KMS-11 (cell line): ENCODE results near the gene ALDH4A1.
A peak's percentile ranks its signal among the peaks of the same experiment; 100 is the strongest.

Source experiments
- H2AFZ ChIP-seq: fragments of 200-600 bp; sonication (generic); 2 replicates; pipeline ENCODE4 v1.6.1; 2016; ENCODE audit warnings: antibody characterized with exemption, mixed run types, low read depth
- H3K27ac ChIP-seq: fragments of 200-600 bp; sonication (generic); 2 replicates; pipeline ENCODE4 v1.6.1; 2016; ENCODE audit warnings: mild to moderate bottlenecking, mixed run types
- H3K27me3 ChIP-seq: fragments of 200-600 bp; sonication (generic); 2 replicates; pipeline ENCODE4 v1.6.1; 2017; ENCODE audit warnings: mild to moderate bottlenecking, low read depth, mixed run types, moderate library complexity; ENCODE audit not compliant: insufficient read depth
- H3K36me3 ChIP-seq: fragments of 200-600 bp; sonication (generic); 2 replicates; pipeline ENCODE4 v1.6.1; 2017; ENCODE audit warnings: mild to moderate bottlenecking, mixed run types; ENCODE audit not compliant: insufficient read depth
- H3K4me1 ChIP-seq: fragments of 200-600 bp; sonication (generic); 2 replicates; pipeline ENCODE4 v1.6.1; 2016; ENCODE audit warnings: mild to moderate bottlenecking, low read depth, mixed run types; ENCODE audit not compliant: poor library complexity, severe bottlenecking
- H3K4me2 ChIP-seq: fragments of 200-600 bp; sonication (generic); 2 replicates; pipeline ENCODE4 v1.7.0; 2016; ENCODE audit warnings: mild to moderate bottlenecking, mixed run types
- H3K4me3 ChIP-seq: fragments of 200-600 bp; sonication (generic); IDR thresholded peaks from 2 replicates; pipeline ENCODE4 v1.6.1; 2017; ENCODE audit warnings: low read depth, low read length, mixed read lengths; ENCODE audit not compliant: insufficient read depth
- H3K79me2 ChIP-seq: fragments of 200-600 bp; sonication (generic); 2 replicates; pipeline ENCODE4 v1.6.1; 2016; ENCODE audit warnings: low read depth, mixed run types; ENCODE audit not compliant: insufficient read depth
- H3K9ac ChIP-seq: fragments of 200-600 bp; sonication (generic); 2 replicates; pipeline ENCODE4 v1.6.1; 2016; ENCODE audit warnings: mild to moderate bottlenecking, mixed run types
- H4K20me1 ChIP-seq: fragments of 200-600 bp; sonication (generic); 2 replicates; pipeline ENCODE4 v1.6.1; 2016; ENCODE audit warnings: mild to moderate bottlenecking, mixed run types; ENCODE audit not compliant: insufficient read depth
- CTCF ChIP-seq: fragments of 200-600 bp; sonication (generic); conservative IDR thresholded peaks from 2 replicates; pipeline ENCODE4 v1.6.1; 2017; ENCODE audit warnings: low read depth, mild to moderate bottlenecking, antibody characterized with exemption, low read length, moderate library complexity, mixed read lengths

The ALDH4A1 gene

GRCh38 chr1:18884727-18885126, 17.6 kb downstream of the ALDH4A1 start:
- Histone ChIP-seq H3K36me3 (no peaks in the 10 kb centered on the region), H4K20me1 (no peaks in the 10 kb centered on the region), H3K4me1 (no peaks in the 10 kb centered on the region), H3K79me2 (no peaks in the 10 kb centered on the region), H3K4me2 (no peak overlapping the region), H3K9ac (no peak overlapping the region), H3K27me3 (peaks cover 6% of the 10 kb centered on the region; the same call in 1 of the 2 replicates), H3K27ac (no peak overlapping the region), H2AFZ (no peak overlapping the region), H3K4me3 (no peak overlapping the region)
- TF ChIP-seq CTCF: no peak

- no peaks in the 10 kb centered on the region for H3K79me2 ChIP-seq
- H3K27me3 ChIP-seq: peaks cover 6% of the 10 kb centered on the region; the same call in 1 of the 2 replicates
- no peaks in the 10 kb centered on the region for H3K4me1 ChIP-seq
- H3K4me2 ChIP-seq: no peak overlapping the region
- H2AFZ ChIP-seq: no peak overlapping the region
- H3K4me3 ChIP-seq: no peak overlapping the region
- H3K27ac ChIP-seq: no peak overlapping the region
- no peaks in the 10 kb centered on the region for H4K20me1 ChIP-seq
- TF ChIP-seq CTCF: peak; percentile 46; the same call in 1 of the 2 replicates
- H3K9ac ChIP-seq: no peak overlapping the region
- no peaks in the 10 kb centered on the region for H3K36me3 ChIP-seq
Observed at GRCh38 chr1:18884419-18884717, 18.0 kb downstream of the ALDH4A1 start.

- H3K27me3 ChIP-seq: peaks cover 10% of the 10 kb centered on the region; the same call in 1 of the 2 replicates
- no peak overlapping the region for H3K4me3 ChIP-seq
- H2AFZ ChIP-seq: no peak overlapping the region
- H3K79me2 ChIP-seq: no peaks in the 10 kb centered on the region
- no peak overlapping the region for H3K27ac ChIP-seq
- H3K9ac ChIP-seq: no peak overlapping the region
- no peaks in the 10 kb centered on the region for H3K36me3 ChIP-seq
- TF ChIP-seq CTCF: peak; percentile 84
- no peaks in the 10 kb centered on the region for H3K4me1 ChIP-seq
- H4K20me1 ChIP-seq: no peaks in the 10 kb centered on the region
- H3K4me2 ChIP-seq: no peak overlapping the region
Observed at GRCh38 chr1:18883636-18884418, 18.5 kb downstream of the ALDH4A1 start.

- H3K4me2 ChIP-seq: no peak overlapping the region
- H4K20me1 ChIP-seq: no peaks in the 10 kb centered on the region
- H3K9ac ChIP-seq: no peak overlapping the region
- H3K36me3 ChIP-seq: no peaks in the 10 kb centered on the region
- TF ChIP-seq CTCF: no peak
- no peak overlapping the region for H2AFZ ChIP-seq
- H3K27ac ChIP-seq: no peak overlapping the region
- H3K79me2 ChIP-seq: no peaks in the 10 kb centered on the region
- H3K4me1 ChIP-seq: no peaks in the 10 kb centered on the region
- H3K4me3 ChIP-seq: no peak overlapping the region
- H3K27me3 ChIP-seq: peaks cover 11% of the 10 kb centered on the region; the same call in 1 of the 2 replicates
Observed at GRCh38 chr1:18883079-18883478, 19.3 kb downstream of the ALDH4A1 start.
